Hepatocyte (in vitro differentiated cells): ENCODE measurements around the gene ZNF84. TPM values are rescaled to one million over a fixed set of nuclear protein-coding genes. Genes with fewer than 3 reads are reported as not detected.

Experiments
- DNase-seq: peaks from one replicate; pipeline ENCODE4 v3.0.0-alpha.2; 2016; ENCODE audit warnings: low spot score
- H2AFZ ChIP-seq: fragments of 200-600 bp; sonication (generic); 2 replicates; pipeline ENCODE4 v1.6.0; 2016; ENCODE audit warnings: antibody characterized with exemption, mild to moderate bottlenecking
- H3K27ac ChIP-seq: fragments of 200-600 bp; sonication (generic); 2 replicates; pipeline ENCODE4 v1.5.1; 2016; ENCODE audit warnings: mild to moderate bottlenecking
- H3K27me3 ChIP-seq: fragments of 200-600 bp; sonication (generic); 2 replicates; pipeline ENCODE4 v1.6.1; 2016
- H3K36me3 ChIP-seq: fragments of 200-600 bp; sonication (generic); replicated peaks from 2 replicates; pipeline ENCODE4 v1.5.1; 2016; ENCODE audit warnings: low read depth; ENCODE audit not compliant: insufficient read depth
- H3K4me1 ChIP-seq: fragments of 200-600 bp; sonication (generic); 2 replicates; pipeline ENCODE4 v1.5.1; 2016; ENCODE audit warnings: mild to moderate bottlenecking, moderate library complexity; ENCODE audit not compliant: insufficient read depth
- H3K4me2 ChIP-seq: fragments of 200-600 bp; sonication (generic); 2 replicates; pipeline ENCODE4 v1.6.0; 2016
- H3K4me3 ChIP-seq: fragments of 200-600 bp; sonication (generic); 2 replicates; pipeline ENCODE4 v1.5.1; 2016; ENCODE audit warnings: mild to moderate bottlenecking
- H3K79me2 ChIP-seq: fragments of 200-600 bp; sonication (generic); 2 replicates; pipeline ENCODE4 v1.6.0; 2017; ENCODE audit warnings: mild to moderate bottlenecking
- H3K9me2 ChIP-seq: fragments of 200-600 bp; sonication (generic); replicated peaks from 2 replicates; pipeline ENCODE4 v1.6.0; 2017; ENCODE audit warnings: mild to moderate bottlenecking; ENCODE audit not compliant: insufficient read depth
- H3K9me3 ChIP-seq: fragments of 200-600 bp; sonication (generic); 2 replicates; pipeline ENCODE4 v1.5.1; 2016; ENCODE audit warnings: low read depth, mild to moderate bottlenecking
- H4K20me1 ChIP-seq: fragments of 200-600 bp; sonication (generic); 2 replicates; pipeline ENCODE4 v1.6.0; 2016; ENCODE audit warnings: mild to moderate bottlenecking; ENCODE audit not compliant: insufficient read depth, poor library complexity, severe bottlenecking
- EZH2 ChIP-seq: fragments of 200-600 bp; sonication (generic); IDR thresholded peaks from 2 replicates; pipeline ENCODE4 v1.6.1; 2016; ENCODE audit warnings: antibody characterized with exemption, mild to moderate bottlenecking, borderline replicate concordance
- EZH2phosphoT487 ChIP-seq: fragments of 200-600 bp; sonication (generic); IDR thresholded peaks from one replicate; pipeline ENCODE4 v1.6.1; 2018; ENCODE audit warnings: antibody characterized with exemption, mild to moderate bottlenecking, low read depth, moderate library complexity; ENCODE audit not compliant: unreplicated experiment, severe bottlenecking
- WGBS: methylation state at CpG from one replicate; pipeline ENCODE4 v1.1.6; 2016; ENCODE audit warnings: low lambda C conversion rate; ENCODE audit errors: missing lambda C conversion rate; 5-methylcytosine and 5-hydroxymethylcytosine counted together
- polyA plus RNA-seq: library from polyadenylated mRNA; unstranded; fragments of >200 nt; fragmentation: Nextera tagmentation; extraction: Ambion mirVana; gene quantifications from 2 replicates; pipeline ENCODE4 v1.2.1, GENCODE V29; 2016
- total RNA-seq: library from RNA; depleted of rRNA; stranded (reverse); fragments of >200 nt; gene quantifications from 2 replicates; pipeline ENCODE4 v1.2.3, GENCODE V29; 2014
- TF ChIP-seq, protein P1 (sequence below): fragments of 200-600 bp; sonication (generic); IDR thresholded peaks from 2 replicates; pipeline ENCODE4 v1.5.1; 2016; ENCODE audit warnings: antibody characterized with exemption, mild to moderate bottlenecking; ENCODE audit not compliant: poor library complexity

ZNF84 gene
- total and polyA plus RNA-seq, 2 experiments from 2014 or later: 23.1 to 30.8 TPM

DNA sequence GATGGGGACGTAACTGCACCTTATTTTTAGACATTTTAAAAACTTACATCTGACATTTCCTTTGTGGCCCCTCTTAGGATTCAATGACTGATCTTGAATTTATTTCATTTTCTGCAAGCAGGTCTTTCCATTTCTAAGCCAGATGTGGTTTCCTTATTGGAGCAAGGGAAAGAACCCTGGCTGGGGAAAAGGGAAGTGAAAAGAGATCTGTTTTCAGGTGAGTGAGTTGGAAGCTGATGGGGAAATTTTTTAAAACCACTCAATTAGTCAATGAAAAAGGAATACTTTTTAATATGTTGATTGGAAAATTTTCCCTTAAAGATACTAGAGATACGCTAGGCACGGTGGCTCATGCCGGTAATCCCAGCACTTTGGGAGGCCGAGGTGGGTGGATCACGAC, 46.0 kb downstream of the ZNF84 start:
- peaks cover 72% of the 10 kb centered on the region for H3K9me3 ChIP-seq
- no peaks in the 10 kb centered on the region for H3K9me2 ChIP-seq
- H3K4me3 ChIP-seq: no peak overlapping the region
- no peaks in the 10 kb centered on the region for H3K27me3 ChIP-seq
- WGBS: over 99% methylated on average over 6 of the region's 6 CpGs
- H3K4me1 ChIP-seq: no peaks in the 10 kb centered on the region
- peaks cover 29% of the 10 kb centered on the region for H3K36me3 ChIP-seq
- H4K20me1 ChIP-seq: no peaks in the 10 kb centered on the region
- peaks cover 37% of the 10 kb centered on the region for H3K79me2 ChIP-seq
- DNase-seq: no peak
- TF ChIP-seq EZH2phosphoT487 (no peak), EZH2 (no peak)
- TF ChIP-seq, protein P1, sequence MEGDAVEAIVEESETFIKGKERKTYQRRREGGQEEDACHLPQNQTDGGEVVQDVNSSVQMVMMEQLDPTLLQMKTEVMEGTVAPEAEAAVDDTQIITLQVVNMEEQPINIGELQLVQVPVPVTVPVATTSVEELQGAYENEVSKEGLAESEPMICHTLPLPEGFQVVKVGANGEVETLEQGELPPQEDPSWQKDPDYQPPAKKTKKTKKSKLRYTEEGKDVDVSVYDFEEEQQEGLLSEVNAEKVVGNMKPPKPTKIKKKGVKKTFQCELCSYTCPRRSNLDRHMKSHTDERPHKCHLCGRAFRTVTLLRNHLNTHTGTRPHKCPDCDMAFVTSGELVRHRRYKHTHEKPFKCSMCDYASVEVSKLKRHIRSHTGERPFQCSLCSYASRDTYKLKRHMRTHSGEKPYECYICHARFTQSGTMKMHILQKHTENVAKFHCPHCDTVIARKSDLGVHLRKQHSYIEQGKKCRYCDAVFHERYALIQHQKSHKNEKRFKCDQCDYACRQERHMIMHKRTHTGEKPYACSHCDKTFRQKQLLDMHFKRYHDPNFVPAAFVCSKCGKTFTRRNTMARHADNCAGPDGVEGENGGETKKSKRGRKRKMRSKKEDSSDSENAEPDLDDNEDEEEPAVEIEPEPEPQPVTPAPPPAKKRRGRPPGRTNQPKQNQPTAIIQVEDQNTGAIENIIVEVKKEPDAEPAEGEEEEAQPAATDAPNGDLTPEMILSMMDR: no peak
- no peak overlapping the region for H2AFZ ChIP-seq
- no peak overlapping the region for H3K27ac ChIP-seq
- no peak overlapping the region for H3K4me2 ChIP-seq

DNA sequence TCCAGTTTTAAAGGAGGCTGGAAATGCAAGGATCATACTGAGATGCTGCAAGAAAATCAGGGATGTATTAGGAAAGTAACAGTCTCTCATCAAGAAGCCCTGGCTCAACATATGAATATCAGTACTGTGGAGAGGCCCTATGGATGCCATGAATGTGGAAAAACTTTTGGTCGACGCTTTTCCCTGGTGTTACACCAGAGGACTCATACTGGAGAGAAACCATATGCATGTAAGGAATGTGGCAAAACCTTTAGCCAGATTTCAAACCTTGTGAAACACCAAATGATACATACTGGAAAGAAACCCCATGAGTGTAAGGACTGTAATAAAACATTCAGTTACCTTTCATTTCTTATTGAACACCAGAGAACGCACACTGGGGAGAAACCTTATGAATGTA, 68.3 kb downstream of the ZNF84 start:
- Histone ChIP-seq H3K4me2 (no peak overlapping the region), H4K20me1 (no peaks in the 10 kb centered on the region), H3K36me3 (peaks cover 46% of the 10 kb centered on the region), H3K9me3 (peaks cover 99% of the 10 kb centered on the region), H3K79me2 (peaks cover 2% of the 10 kb centered on the region), H3K27ac (no peak overlapping the region), H2AFZ (no peak overlapping the region), H3K4me3 (peak overlapping the region; percentile 8), H3K9me2 (no peaks in the 10 kb centered on the region), H3K4me1 (no peaks in the 10 kb centered on the region), H3K27me3 (no peaks in the 10 kb centered on the region)
- 100% methylated on average over 3 of the region's 3 CpGs for WGBS
- no peak for DNase-seq
- no peak for TF ChIP-seq EZH2phosphoT487
- TF ChIP-seq, protein P1: no peak
- TF ChIP-seq EZH2: no peak

DNA sequence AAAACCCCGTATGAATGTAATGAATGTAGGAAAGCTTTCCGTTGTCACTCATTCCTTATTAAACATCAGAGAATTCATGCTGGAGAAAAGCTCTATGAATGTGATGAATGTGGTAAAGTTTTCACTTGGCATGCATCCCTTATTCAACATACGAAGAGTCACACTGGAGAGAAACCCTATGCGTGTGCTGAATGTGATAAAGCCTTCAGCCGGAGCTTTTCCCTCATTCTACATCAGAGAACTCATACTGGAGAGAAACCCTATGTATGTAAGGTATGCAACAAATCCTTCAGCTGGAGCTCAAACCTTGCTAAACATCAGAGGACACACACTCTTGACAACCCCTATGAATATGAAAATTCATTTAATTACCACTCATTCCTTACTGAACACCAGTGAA, 68.9 kb downstream of the ZNF84 start:
- Histone ChIP-seq H2AFZ (no peak overlapping the region), H3K27ac (no peak overlapping the region), H3K4me2 (no peak overlapping the region), H3K4me1 (no peaks in the 10 kb centered on the region), H3K9me2 (no peaks in the 10 kb centered on the region), H3K36me3 (peaks cover 39% of the 10 kb centered on the region), H3K79me2 (peaks cover 2% of the 10 kb centered on the region), H3K27me3 (no peaks in the 10 kb centered on the region), H3K9me3 (peaks cover 99% of the 10 kb centered on the region), H3K4me3 (no peak overlapping the region), H4K20me1 (no peaks in the 10 kb centered on the region)
- no peak for DNase-seq
- TF ChIP-seq EZH2: no peak
- TF ChIP-seq EZH2phosphoT487: no peak
- TF ChIP-seq, protein P1: no peak
- over 99% methylated on average over 5 of the region's 5 CpGs for WGBS

DNA sequence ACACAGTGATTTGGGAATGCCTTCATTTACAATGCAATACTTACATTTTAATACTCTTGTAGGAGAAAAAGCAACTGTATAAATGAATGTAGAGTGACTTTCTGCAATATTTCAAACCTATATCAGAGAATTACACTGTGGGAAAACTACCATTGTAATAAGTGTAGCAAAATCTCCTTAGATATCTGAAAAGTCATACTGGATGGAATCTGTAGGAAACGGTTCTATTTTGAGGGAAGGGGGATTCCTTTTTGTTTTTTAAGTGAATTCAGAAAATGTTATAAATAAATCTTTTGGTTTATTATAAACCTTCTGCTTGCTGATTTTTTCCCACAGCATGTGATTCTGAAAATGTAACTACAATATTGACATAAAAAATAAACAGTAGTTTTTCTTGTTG, 69.8 kb downstream of the ZNF84 start:
- H3K79me2 ChIP-seq: peaks cover 2% of the 10 kb centered on the region
- H3K9me2 ChIP-seq: no peaks in the 10 kb centered on the region
- H3K4me2 ChIP-seq: no peak overlapping the region
- H3K36me3 ChIP-seq: peaks cover 33% of the 10 kb centered on the region
- H3K27me3 ChIP-seq: no peaks in the 10 kb centered on the region
- no peak for DNase-seq
- no peaks in the 10 kb centered on the region for H3K4me1 ChIP-seq
- WGBS: 94% methylated on average over 1 of the region's 1 CpG
- no peak overlapping the region for H3K4me3 ChIP-seq
- no peak overlapping the region for H2AFZ ChIP-seq
- H3K27ac ChIP-seq: no peak overlapping the region
- no peaks in the 10 kb centered on the region for H4K20me1 ChIP-seq
- H3K9me3 ChIP-seq: peaks cover 92% of the 10 kb centered on the region
- TF ChIP-seq EZH2phosphoT487 (no peak), EZH2 (no peak)
- TF ChIP-seq, protein P1: no peak
